Activated effector memory CD4-positive, alpha-beta T cell treated with Interleukin-2 at 50 U/mL for 16 hours (primary cell): ENCODE measurements around the gene DLD.
"Not testable (repeated sequence)": the region's sequence is repeated elsewhere in the genome, so short reads cannot be mapped to it uniquely, and the experiment has no call there.

Source experiments
- DNase-seq: peaks from one replicate; pipeline ENCODE4 v3.0.0-alpha.2; 2020

Gene DLD

DNA sequence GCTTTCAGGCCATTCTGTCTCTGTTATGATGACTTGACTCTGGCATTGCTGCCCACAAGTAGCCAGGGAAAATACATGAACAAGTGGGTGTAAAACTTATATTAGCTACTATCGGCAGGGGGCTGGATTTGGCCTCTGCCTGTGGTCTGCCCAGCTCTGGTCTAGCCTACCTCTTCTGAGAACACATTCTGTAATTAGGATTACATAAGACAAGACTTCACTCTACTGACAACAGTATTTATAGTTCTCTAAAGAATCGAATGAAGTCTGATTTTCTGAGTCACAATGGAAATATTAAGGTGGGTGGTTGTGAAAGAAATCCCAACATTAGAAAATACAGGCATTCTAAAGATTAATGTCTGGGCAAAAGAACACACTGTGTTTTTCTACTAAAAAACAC is 55.5 kb downstream of the DLD start:
- no peak for DNase-seq

GRCh38 chr7:107946881-107947280 is 55.9 kb downstream of the DLD start:
- DNase-seq, result no peak

DNA sequence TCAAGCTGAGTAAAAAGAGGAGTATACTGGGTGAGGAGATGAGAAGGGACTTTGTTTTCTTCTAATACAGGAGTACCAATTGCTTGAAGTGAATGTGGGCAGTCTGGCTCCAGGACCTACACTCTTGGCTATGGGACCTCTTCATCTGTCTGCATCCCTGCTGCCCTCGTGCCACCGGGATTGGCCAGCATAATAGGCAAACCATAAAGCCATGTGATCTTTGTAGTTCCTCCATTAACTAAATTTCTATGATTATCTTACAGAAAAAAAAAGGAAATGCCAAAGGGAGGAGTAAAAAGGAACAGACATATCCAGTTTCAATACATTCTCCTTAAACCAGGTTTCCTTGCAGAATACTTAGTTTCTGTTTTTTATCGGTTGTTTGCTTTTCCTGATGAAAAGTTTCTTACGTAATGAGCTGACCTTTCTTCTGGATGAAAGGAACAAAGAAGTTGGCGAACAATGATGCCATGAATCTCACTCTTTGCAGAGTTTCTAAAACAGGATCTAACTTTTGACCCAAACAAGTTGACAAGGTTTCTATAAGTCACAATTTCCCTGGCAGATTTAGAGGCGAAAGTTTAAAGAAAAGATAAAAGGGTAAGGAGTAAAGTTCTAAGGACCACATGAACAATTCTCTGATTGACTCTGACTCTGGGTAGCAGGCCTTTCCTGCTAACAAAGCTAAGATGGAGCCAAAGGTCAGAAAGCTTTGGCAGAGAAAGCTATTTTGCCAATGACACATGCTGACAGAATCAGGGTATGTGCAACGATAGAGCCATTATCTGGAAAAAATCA is 57.9 kb downstream of the DLD start:
- no peak for DNase-seq

GRCh38 chr7:107949443-107949935 is 58.5 kb downstream of the DLD start:
- no peak for DNase-seq

DNA sequence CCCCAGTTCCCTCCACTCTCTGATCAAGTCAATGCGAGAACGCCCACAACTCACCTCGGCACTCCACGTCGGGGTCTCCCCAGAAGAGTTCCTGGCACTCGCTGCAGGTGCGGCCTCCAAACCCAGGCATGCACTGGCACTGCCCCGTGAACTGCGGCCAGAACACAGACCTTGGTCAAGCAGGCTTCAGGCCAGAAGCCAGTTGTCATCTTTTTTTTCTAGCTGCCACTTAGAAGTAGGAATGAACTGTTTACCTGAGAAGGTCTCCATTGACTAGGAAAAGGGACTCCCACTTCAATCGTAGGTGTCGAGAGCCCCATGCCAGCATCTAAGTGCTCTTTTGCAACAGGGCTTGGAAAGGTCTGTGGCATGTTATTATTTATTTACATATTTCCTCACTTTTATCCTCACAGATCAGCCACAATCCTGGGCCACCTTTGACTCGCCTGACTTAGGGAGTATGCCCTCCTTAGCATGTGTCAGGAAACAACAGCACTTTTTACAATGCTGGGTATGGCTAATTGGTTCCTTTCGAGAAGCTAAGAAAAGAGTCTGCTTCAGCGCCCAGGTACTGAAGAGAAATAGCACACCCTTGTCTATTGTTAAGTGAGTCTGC is 60.3 kb downstream of the DLD start:
- no peak for DNase-seq

DNA sequence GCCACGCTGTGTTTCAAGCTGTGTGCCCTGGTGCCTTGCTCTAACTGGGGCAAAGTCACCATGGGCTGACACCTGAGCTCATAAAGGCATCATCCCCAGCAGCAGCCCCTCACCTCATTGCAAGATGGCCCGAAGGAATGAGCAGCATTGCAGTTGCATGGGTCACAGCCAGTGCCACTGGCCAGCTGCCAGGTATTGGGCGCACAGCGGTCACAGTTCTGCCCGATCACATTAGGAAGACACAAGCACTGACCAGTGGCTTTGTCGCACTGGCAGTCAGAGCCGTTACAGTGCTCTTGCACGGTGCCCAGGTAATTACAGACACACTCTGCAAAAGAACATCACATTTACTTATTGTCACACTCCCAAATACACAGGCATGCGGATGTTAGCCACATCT is 60.9 kb downstream of the DLD start:
- DNase-seq, result no peak

DNA sequence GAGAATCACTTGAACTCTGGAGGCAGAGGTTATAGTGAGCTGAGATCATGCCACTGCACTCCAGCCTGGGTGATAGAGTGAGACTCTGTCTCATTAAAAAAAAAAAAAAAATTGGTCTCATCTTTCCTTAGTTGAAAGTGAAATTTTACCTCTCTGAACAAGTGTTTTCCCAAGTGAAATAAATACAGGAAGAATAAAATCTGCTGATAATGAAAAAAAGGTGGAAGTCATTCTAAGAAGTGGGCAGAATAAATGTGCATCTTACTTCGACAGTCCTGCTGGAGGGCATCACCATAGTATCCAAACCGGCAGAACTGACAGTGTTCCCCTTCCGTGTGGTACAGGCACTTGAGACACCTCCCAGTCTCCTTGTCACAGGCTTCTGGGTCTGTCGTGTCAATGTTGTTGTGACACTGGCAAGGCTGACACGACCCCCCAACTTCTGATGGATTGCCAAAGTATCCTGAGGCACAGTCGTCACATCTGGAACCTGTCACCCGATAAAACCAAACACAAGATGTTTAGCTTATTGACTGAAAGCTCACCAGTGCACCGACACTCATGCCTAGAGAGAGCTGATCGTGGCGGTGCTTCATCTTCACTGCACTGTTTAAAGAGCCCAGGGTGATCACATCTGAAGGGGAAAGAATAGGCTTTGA is 62.4 kb downstream of the DLD start:
- DNase-seq, result no peak

- no peak for DNase-seq
Observed at GRCh38 chr7:107953924-107954303, 62.9 kb downstream of the DLD start.

DNA sequence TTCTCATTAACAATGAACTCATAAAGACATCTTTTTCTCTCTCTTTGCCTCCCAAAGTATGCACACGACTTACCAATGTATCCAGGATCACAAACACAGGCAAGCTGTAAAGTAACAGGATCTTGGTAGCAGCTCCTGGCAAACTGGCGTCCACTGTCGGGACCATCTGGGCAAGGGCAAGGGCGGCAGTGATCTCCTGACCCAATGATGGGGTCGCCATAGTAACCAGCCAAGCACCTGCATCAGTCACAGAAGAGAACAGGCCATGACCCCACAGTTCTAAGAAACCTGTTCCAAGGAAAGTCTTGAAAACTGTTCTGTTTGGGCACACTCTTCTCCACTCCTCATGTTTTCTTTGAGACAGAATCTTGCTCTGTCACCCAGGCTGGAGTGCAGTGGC is 64.4 kb downstream of the DLD start:
- no peak for DNase-seq

DNA sequence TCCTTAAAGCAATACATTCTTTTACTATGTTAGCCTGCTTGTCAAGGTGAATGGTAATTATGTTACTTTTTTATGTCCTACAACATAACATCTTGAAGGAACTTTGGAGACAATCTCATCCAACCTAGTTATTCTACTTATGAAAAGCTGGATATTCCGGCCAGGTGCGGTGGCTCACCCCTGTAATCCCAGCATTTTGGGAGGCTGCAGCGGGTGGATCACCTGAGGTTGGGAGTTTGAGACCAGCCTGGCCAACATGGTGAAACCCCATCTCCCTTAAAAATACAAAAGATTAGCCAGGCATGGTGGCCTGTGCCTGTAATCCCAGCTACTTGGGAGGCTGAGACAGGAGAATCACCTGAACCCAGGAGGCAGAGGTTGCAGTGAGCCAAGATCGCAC is 66.0 kb downstream of the DLD start:
- not testable (repeated sequence) for DNase-seq

- no peak for DNase-seq
Observed at GRCh38 chr7:107957436-107957835, 66.5 kb downstream of the DLD start.

DNA sequence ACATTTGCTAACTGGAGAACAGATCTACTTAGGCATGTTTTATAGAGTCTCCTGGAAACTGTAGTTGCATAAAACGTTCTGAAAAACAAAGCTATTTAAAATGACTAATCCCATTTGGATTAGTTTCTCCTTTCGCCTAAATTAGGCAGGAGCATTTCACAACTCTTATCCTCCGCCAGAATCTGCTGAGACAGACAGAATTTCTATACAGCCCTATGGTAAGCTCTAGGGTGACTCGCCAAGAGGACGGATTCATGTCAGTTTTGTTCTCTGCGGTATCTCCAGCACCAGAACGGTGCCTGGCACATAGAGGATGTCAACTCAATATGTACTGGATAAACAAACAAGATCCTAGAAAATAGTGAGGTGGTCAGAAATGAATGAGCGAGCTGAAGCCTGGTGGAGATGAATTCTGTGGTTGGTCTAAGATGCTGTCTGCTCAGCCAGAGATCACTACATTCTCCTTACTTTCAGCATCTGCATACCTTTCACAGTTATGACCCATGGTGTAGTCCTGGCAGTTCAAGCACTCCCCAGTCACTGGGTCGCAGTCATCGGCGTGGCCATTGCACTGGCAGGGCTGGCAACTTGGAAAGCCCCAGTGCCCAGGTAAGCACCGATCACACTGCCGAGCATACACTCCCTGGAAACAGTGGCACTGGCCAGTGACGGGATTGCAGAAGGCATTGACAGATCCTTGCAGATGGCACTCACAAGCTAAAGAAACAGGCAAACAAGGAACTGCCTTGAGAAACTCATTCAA is 68.0 kb downstream of the DLD start:
- DNase-seq, result no peak

DNA sequence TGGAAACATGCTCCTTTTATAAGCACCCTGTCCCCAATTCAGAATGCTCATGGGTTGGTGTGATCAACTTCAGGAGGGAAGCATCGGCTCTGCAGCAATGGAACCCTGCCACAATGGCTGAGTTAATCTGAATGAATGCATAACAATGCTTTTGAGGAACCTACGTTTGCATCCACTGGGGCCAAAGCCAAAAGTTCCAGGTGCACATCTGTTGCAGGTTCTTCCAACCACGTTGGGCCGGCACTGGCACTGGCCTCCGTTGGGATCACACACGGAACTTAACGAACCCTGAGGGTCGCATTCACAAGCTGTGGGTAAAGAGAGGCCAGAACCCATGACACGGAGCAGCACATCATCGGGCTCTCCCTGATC is 68.5 kb downstream of the DLD start:
- no peak for DNase-seq

GRCh38 chr7:107960272-107960671 is 69.3 kb downstream of the DLD start:
- DNase-seq, result no peak

DNA sequence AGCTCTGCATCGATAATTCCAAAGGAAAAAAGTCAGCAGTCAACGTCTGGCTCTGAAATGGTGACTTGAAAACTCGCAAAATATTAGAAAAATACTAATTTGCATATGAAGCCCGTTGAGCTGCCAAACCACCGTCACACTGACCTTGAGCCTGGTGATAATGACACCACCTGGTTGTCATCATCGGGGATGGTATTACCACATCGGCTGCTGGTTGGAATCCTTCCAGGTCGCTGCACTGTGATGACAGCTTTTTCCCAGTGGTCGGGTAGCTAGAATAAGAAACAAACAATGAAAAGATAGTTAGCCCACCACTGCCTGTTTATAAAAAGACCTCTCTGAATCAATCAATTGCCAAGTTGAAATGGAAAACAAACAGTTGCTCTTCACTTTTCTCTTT is 70.4 kb downstream of the DLD start:
- DNase-seq, result no peak

GRCh38 chr7:107962817-107963216 is 71.8 kb downstream of the DLD start:
- DNase-seq, result no peak

- DNase-seq, result no peak
Observed at GRCh38 chr7:107964510-107964909, 73.5 kb downstream of the DLD start.

DNA sequence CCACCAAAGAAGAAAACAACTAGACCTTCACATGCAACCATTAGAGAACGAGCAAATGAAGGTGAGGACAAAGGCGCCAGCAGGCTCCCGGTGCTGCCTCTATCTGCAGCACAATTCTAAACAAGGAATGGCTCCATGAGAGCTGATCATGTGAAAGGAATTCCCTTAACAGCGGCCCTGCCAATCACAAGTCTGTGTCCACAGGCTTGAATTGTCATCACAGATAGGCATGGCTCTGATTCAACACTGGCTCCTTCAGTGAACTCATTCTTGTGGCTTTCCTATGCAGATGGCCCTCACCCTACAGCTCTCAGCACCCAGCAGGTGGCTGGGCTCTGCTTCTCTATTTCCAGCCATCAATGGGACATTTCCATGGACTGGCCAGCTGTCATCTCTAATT is 75.7 kb downstream of the DLD start:
- no peak for DNase-seq

DNA sequence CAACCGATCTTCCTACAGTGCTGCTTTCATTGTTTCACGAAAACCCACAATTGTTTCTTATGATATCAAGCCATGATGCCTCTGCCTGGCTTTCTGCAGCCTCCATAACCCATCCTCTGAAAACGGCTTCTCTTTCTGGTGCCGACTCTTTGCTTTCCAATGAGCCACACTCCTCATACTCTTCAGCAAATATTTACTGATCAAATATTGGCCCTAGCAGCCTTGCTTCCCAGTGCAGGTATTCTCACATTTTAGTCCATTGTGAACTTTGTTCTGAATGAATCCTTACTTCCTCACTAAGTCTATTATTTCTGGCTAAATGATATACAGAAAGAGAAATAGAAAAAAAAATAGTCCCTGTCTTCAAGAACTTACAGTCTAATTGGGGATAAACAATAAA is 76.4 kb downstream of the DLD start:
- no peak for DNase-seq

GRCh38 chr7:107968449-107968848 is 77.5 kb downstream of the DLD start:
- no peak for DNase-seq

GRCh38 chr7:107969856-107970255 is 78.9 kb downstream of the DLD start:
- no peak for DNase-seq
